CD14-positive monocyte (primary cell): ENCODE measurements around the gene RGMB. TPM values are rescaled to one million over a fixed set of nuclear protein-coding genes. Genes with fewer than 3 reads are reported as not detected.

ENCODE experiments used
- DNase-seq, 3 donors: peaks; one replicate each; pipeline ENCODE4 v3.0.0-alpha.2; 2011 to 2022
- H2AFZ ChIP-seq: 2 replicates; pipeline ENCODE4 v1.6.0; 2012; ENCODE audit warnings: mild to moderate bottlenecking, low read depth, low read length, inconsistent platforms; ENCODE audit not compliant: insufficient read depth, poor library complexity, severe bottlenecking
- H3K27ac ChIP-seq, 2 donors: 1 replicate in 1 of 2; 2 replicates in 1 of 2; pipeline ENCODE4 v1.5.1; 2012 to 2013; ENCODE audit warnings: low read length in 2 of 2, control low read depth in 1 of 2, inconsistent platforms in 1 of 2, low read depth in 1 of 2, mild to moderate bottlenecking in 1 of 2
- H3K27me3 ChIP-seq, 2 donors: one replicate each; pipeline versions ENCODE4 v1.6.0 to v1.6.1; 2011 to 2013; ENCODE audit warnings: low read length in 2 of 2; ENCODE audit not compliant: control insufficient read depth in 2 of 2, insufficient read depth in 2 of 2
- H3K36me3 ChIP-seq, 2 donors: replicated peaks in 1 of 2; 1 replicate in 1 of 2; 2 replicates in 1 of 2; pipeline versions ENCODE4 v1.5.1 to v1.6.1; 2012 to 2013; ENCODE audit warnings: low read length in 2 of 2, control low read depth in 1 of 2, inconsistent platforms in 1 of 2, mild to moderate bottlenecking in 1 of 2; ENCODE audit not compliant: insufficient read depth in 2 of 2, control insufficient read depth in 1 of 2
- H3K4me1 ChIP-seq, 2 donors: 1 replicate in 1 of 2; 2 replicates in 1 of 2; pipeline versions ENCODE4 v1.5.1 to v1.6.1; 2012 to 2013; ENCODE audit warnings: low read length in 2 of 2, control low read depth in 1 of 2, inconsistent platforms in 1 of 2, mild to moderate bottlenecking in 1 of 2, moderate library complexity in 1 of 2; ENCODE audit not compliant: insufficient read depth in 2 of 2, control insufficient read depth in 1 of 2
- H3K4me2 ChIP-seq: replicated peaks from 2 replicates; pipeline ENCODE3; 2012; ENCODE audit warnings: low read length, moderate library complexity, mild to moderate bottlenecking; ENCODE audit not compliant: poor library complexity, severe bottlenecking; ENCODE audit errors: extremely low read depth
- H3K4me3 ChIP-seq, 3 experiments: fragments of 200-600 bp in 1 of 3; sonication (generic) in 1 of 3; replicated peaks in 1 of 3; 1 replicate in 2 of 3; 2 replicates in 1 of 3; pipeline ENCODE4 v1.5.1; 2011 to 2013; ENCODE audit warnings: low read length in 3 of 3, mild to moderate bottlenecking in 3 of 3, control low read depth in 2 of 3, low read depth in 2 of 3, inconsistent platforms in 1 of 3, moderate library complexity in 1 of 3
- H3K79me2 ChIP-seq: 2 replicates; pipeline ENCODE4 v1.6.0; 2012; ENCODE audit warnings: mild to moderate bottlenecking, control low read depth, inconsistent platforms, low read length, moderate library complexity; ENCODE audit not compliant: insufficient read depth
- H3K9ac ChIP-seq: 2 replicates; pipeline ENCODE4 v1.6.0; 2017; ENCODE audit warnings: low read length, mild to moderate bottlenecking; ENCODE audit not compliant: insufficient read depth, poor library complexity, severe bottlenecking
- H3K9me3 ChIP-seq, 2 donors: replicated peaks in 1 of 2; 1 replicate in 1 of 2; 2 replicates in 1 of 2; pipeline versions ENCODE4 v1.5.1 to v1.6.1; 2012 to 2013; ENCODE audit warnings: low read length in 2 of 2, control low read depth in 1 of 2; ENCODE audit not compliant: control insufficient read depth in 1 of 2, insufficient read depth in 1 of 2
- H4K20me1 ChIP-seq: 2 replicates; pipeline ENCODE4 v1.6.0; 2012; ENCODE audit warnings: mild to moderate bottlenecking, low read length, control low read depth, moderate library complexity; ENCODE audit not compliant: insufficient read depth
- H3K27ac Mint-ChIP-seq, 7 donors: one replicate each; pipeline ENCODE4 v1.8.0; 2020; ENCODE audit warnings: mild to moderate bottlenecking in 7 of 7, mixed read lengths in 7 of 7, moderate library complexity in 6 of 7, inconsistent platforms in 2 of 7
- H3K27me3 Mint-ChIP-seq, 3 donors: one replicate each; pipeline ENCODE4 v1.8.0; 2021 to 2022; ENCODE audit warnings: low read depth in 3 of 3, mild to moderate bottlenecking in 3 of 3, mixed read lengths in 3 of 3, moderate library complexity in 3 of 3, inconsistent platforms in 1 of 3
- H3K36me3 Mint-ChIP-seq, 2 donors: one replicate each; pipeline ENCODE4 v1.8.0; 2020; ENCODE audit warnings: mixed read lengths in 2 of 2, inconsistent platforms in 1 of 2, mild to moderate bottlenecking in 1 of 2
- H3K4me1 Mint-ChIP-seq: one replicate; pipeline ENCODE4 v1.8.0; 2020; ENCODE audit warnings: mild to moderate bottlenecking, mixed read lengths
- H3K4me3 Mint-ChIP-seq, 2 donors: one replicate each; pipeline ENCODE4 v1.8.0; 2020; ENCODE audit warnings: mild to moderate bottlenecking in 2 of 2, mixed read lengths in 2 of 2, moderate library complexity in 1 of 2
- H3K9me3 Mint-ChIP-seq, 7 donors: one replicate each; pipeline ENCODE4 v1.8.0; 2020 to 2022; ENCODE audit warnings: mixed read lengths in 7 of 7, mild to moderate bottlenecking in 6 of 7, moderate library complexity in 6 of 7, inconsistent platforms in 2 of 7
- WGBS: methylation state at CpG from one replicate; pipeline ENCODE4 v1.1.5; 2013; ENCODE audit warnings: missing lambda C conversion rate; ENCODE audit not compliant: insufficient coverage; 5-methylcytosine and 5-hydroxymethylcytosine counted together
- intact Hi-C, 2 donors: fragments of 100-400 bp; cut with micrococcal nuclease; formaldehyde crosslinking; loops; one replicate each; pipeline versions ENCODE4 v1.15.0 to v1.15.1; 2023
- polyA plus RNA-seq, 3 donors: library from polyadenylated mRNA; depleted of rRNA in 1 of 3; unstranded in 2 of 3; stranded (reverse) in 1 of 3; fragments of 300-500 nt in 2 of 3; fragments of >200 nt in 1 of 3; fragmentation: Illumina TruSeq in 2 of 3; gene quantifications; 1 replicate in 2 of 3; 2 replicates in 1 of 3; pipeline ENCODE4 v1.2.3, GENCODE V29; 2012 to 2021
- TF ChIP-seq, protein P1 (sequence below): fragments of 200-600 bp; IDR thresholded peaks from one replicate; pipeline ENCODE4 v1.8.0; 2022; ENCODE audit warnings: antibody characterized with exemption, mild to moderate bottlenecking

Gene RGMB
- polyA plus RNA-seq, 3 donors, result 0.12 to 0.17 TPM; not detected in 1

DNA sequence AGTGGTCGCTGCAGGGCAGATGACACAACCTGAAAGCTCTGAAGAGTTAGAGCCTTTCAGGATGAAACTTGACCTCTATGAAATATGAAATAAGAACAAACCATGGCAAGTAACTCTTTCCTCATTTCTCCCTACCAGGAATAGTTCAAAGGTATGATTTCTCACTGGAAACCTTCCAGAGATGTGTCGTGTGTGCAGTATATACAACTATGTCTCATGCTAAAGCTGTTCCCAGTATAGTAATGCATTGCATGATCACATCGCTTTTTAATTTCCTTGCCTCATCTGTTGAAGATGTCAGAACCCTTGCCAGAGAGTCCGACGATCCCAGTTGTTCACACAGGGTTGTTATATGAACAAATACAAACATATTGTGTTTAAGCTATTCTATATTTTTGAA, 45.8 kb upstream of the RGMB start:
- intact Hi-C loops, result no loop called here
- no peaks in the 10 kb centered on the region for H3K36me3 ChIP-seq
- Mint-ChIP-seq H3K36me3 (no peaks in the 10 kb centered on the region), H3K27me3 (peaks cover 0 to 1% (median 0%) of the 10 kb centered on the region in 3 donors), H3K4me1 (no peaks in the 10 kb centered on the region), H3K27ac (no peak overlapping the region), H3K4me3 (no peak overlapping the region), H3K9me3 (peaks cover 0 to 3% (median 0%) of the 10 kb centered on the region in 7 donors)
- no peak for DNase-seq
- H3K4me2 ChIP-seq, result no peak overlapping the region
- TF ChIP-seq, protein P1, sequence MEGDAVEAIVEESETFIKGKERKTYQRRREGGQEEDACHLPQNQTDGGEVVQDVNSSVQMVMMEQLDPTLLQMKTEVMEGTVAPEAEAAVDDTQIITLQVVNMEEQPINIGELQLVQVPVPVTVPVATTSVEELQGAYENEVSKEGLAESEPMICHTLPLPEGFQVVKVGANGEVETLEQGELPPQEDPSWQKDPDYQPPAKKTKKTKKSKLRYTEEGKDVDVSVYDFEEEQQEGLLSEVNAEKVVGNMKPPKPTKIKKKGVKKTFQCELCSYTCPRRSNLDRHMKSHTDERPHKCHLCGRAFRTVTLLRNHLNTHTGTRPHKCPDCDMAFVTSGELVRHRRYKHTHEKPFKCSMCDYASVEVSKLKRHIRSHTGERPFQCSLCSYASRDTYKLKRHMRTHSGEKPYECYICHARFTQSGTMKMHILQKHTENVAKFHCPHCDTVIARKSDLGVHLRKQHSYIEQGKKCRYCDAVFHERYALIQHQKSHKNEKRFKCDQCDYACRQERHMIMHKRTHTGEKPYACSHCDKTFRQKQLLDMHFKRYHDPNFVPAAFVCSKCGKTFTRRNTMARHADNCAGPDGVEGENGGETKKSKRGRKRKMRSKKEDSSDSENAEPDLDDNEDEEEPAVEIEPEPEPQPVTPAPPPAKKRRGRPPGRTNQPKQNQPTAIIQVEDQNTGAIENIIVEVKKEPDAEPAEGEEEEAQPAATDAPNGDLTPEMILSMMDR, result no peak
- H4K20me1 ChIP-seq, result no peaks in the 10 kb centered on the region
- H3K27ac ChIP-seq, result no peak overlapping the region
- no peak overlapping the region for H3K9ac ChIP-seq
- H2AFZ ChIP-seq, result no peak overlapping the region
- 94% methylated on average over 2 of the region's 5 CpGs for WGBS
- H3K79me2 ChIP-seq, result no peaks in the 10 kb centered on the region
- no peaks in the 10 kb centered on the region for H3K9me3 ChIP-seq
- H3K4me1 ChIP-seq, result no peaks in the 10 kb centered on the region
- no peak overlapping the region for H3K4me3 ChIP-seq
- no peaks in the 10 kb centered on the region for H3K27me3 ChIP-seq

DNA sequence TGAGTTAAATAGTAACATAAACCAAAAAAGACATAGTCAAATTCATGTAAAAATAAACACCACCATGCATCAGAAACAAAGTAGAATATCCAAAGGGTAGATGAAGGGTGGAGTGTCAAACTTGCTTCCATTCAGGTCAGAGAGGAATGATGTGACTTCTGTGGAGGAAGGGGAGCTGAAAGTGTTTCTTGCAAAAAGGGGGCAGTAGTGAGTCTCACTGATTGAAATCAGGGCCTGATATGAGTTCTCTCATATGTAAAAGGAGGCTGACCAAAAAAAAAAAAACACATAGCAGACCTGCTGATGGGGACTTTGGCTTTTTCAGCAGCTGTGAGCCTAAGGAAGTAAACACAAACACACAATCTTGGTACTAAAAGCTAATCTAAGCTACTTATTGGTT, 38.8 kb upstream of the RGMB start:
- Histone ChIP-seq H3K9ac (no peak overlapping the region), H3K9me3 (no peaks in the 10 kb centered on the region), H3K79me2 (no peaks in the 10 kb centered on the region), H3K4me1 (no peaks in the 10 kb centered on the region), H3K27ac (no peak overlapping the region), H3K4me2 (no peak overlapping the region), H3K36me3 (no peaks in the 10 kb centered on the region), H3K27me3 (no peaks in the 10 kb centered on the region), H3K4me3 (no peak overlapping the region), H2AFZ (no peak overlapping the region), H4K20me1 (no peaks in the 10 kb centered on the region)
- intact Hi-C loops, result no loop called here
- peaks cover 0 to 1% (median 1%) of the 10 kb centered on the region in 3 donors for H3K27me3 Mint-ChIP-seq
- TF ChIP-seq, protein P1, result no peak
- H3K27ac Mint-ChIP-seq, result no peak overlapping the region
- H3K36me3 Mint-ChIP-seq, result no peaks in the 10 kb centered on the region
- no peak for DNase-seq
- no peaks in the 10 kb centered on the region for H3K4me1 Mint-ChIP-seq
- no peak overlapping the region for H3K4me3 Mint-ChIP-seq
- peaks cover 0 to 13% (median 2%) of the 10 kb centered on the region in 7 donors for H3K9me3 Mint-ChIP-seq
